IPS DF 19.7 (cell line): ENCODE results near the gene NCCRP1.

Experiments used
- DNase-seq: peaks from one replicate; pipeline ENCODE4 v3.0.0-alpha.2; 2013; ENCODE audit warnings: low read depth, low spot score

NCCRP1 gene

GRCh38 chr19:39246951-39247669 lies 50.3 kb downstream of the NCCRP1 start:
- DNase-seq: no peak

- no peak for DNase-seq
These were observed 51.2 kb downstream of the NCCRP1 start for GRCh38 chr19:39247701-39248664.

- no peak for DNase-seq
These were observed 52.0 kb downstream of the NCCRP1 start, which contains the start of gene IFNL4 for GRCh38 chr19:39248806-39249205. Gene IFNL4 (minus strand): TSS chr19:39248856.

GRCh38 chr19:39251081-39251480 lies 54.3 kb downstream of the NCCRP1 start:
- no peak for DNase-seq
